Neural progenitor cell (in vitro differentiated cells): Measurements from ENCODE around the gene GPR132.

ENCODE experiments used
- EZH2 ChIP-seq: fragments of 200-600 bp; sonication (generic); IDR thresholded peaks from 2 replicates; pipeline ENCODE4 v1.6.1; 2017; ENCODE audit warnings: antibody characterized with exemption, mild to moderate bottlenecking, moderate library complexity
- EZH2phosphoT487 ChIP-seq: fragments of 200-600 bp; sonication (generic); IDR thresholded peaks from 2 replicates; pipeline ENCODE4 v1.6.1; 2017; ENCODE audit warnings: antibody characterized with exemption
- TF ChIP-seq, protein P1 (sequence below): fragments of 200-600 bp; sonication (generic); IDR thresholded peaks from 2 replicates; pipeline ENCODE4 v1.5.1; 2017; ENCODE audit warnings: antibody characterized with exemption, mild to moderate bottlenecking

DNA sequence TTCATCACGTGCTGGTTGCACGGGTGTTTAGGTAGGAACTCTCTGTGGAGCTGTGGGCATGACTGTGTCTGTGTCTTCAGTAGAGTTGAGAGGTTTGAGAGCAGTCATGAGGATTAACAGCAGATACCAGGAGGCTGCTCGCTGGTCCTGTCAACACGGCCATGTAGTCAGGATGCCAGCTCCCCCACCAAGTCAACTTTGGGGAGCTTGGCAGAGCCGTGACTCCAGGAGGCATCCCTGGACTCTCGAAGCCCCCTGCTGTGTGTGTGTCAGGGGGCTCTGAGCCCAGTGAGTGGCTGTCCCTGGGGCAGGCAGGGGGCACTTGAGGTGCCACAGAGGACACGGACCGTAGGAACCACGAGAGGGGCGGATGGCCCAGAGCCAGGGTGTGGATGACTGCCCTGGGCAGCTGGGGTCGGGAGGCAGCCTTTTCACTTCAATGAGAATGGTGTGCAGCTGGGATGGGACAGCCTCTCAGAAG, 7.2 kb upstream of the GPR132 start:
- TF ChIP-seq, protein P1, sequence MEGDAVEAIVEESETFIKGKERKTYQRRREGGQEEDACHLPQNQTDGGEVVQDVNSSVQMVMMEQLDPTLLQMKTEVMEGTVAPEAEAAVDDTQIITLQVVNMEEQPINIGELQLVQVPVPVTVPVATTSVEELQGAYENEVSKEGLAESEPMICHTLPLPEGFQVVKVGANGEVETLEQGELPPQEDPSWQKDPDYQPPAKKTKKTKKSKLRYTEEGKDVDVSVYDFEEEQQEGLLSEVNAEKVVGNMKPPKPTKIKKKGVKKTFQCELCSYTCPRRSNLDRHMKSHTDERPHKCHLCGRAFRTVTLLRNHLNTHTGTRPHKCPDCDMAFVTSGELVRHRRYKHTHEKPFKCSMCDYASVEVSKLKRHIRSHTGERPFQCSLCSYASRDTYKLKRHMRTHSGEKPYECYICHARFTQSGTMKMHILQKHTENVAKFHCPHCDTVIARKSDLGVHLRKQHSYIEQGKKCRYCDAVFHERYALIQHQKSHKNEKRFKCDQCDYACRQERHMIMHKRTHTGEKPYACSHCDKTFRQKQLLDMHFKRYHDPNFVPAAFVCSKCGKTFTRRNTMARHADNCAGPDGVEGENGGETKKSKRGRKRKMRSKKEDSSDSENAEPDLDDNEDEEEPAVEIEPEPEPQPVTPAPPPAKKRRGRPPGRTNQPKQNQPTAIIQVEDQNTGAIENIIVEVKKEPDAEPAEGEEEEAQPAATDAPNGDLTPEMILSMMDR: no peak
- TF ChIP-seq EZH2 (no peak), EZH2phosphoT487 (no peak)
